Neural cell (in vitro differentiated cells): ENCODE results near the gene TMED7. TPM values are rescaled to one million over a fixed set of nuclear protein-coding genes. Genes with fewer than 3 reads are reported as not detected.

Experiments used
- H2AFZ ChIP-seq: fragments of 200-600, 300-800 bp; sonication (generic), shearing (Covaris generic); 2 replicates; pipeline ENCODE4 v1.6.0; 2014; ENCODE audit warnings: low read depth, mild to moderate bottlenecking, antibody characterized with exemption, low read length, moderate library complexity
- H3F3A ChIP-seq: fragments of 200-600 bp; shearing (Covaris generic); 2 replicates; pipeline ENCODE4 v1.6.1; 2016; ENCODE audit warnings: mild to moderate bottlenecking, moderate library complexity, mixed read lengths, antibody characterized with exemption, low read length; ENCODE audit not compliant: insufficient read depth, poor library complexity, severe bottlenecking
- H3K27ac ChIP-seq: fragments of 200-600, 300-800 bp; sonication (generic), shearing (Covaris generic); 2 replicates; pipeline ENCODE4 v1.5.1; 2014; ENCODE audit warnings: mild to moderate bottlenecking, low read length, moderate library complexity
- H3K27me3 ChIP-seq: fragments of 300-800, 200-600 bp; sonication (generic), shearing (Covaris generic); 2 replicates; pipeline ENCODE4 v1.6.0; 2014; ENCODE audit warnings: mild to moderate bottlenecking, low read depth, low read length, moderate library complexity; ENCODE audit not compliant: insufficient read depth
- H3K36me3 ChIP-seq: fragments of 300-800, 200-600 bp; sonication (generic), shearing (Covaris generic); 2 replicates; pipeline ENCODE4 v1.5.1; 2014; ENCODE audit warnings: mild to moderate bottlenecking, antibody characterized with exemption, low read length, moderate library complexity; ENCODE audit not compliant: insufficient read depth
- H3K4me2 ChIP-seq: fragments of 300-800, 200-600 bp; sonication (generic), shearing (Covaris generic); 2 replicates; pipeline ENCODE4 v1.6.0; 2014; ENCODE audit warnings: mild to moderate bottlenecking, low read length
- H3K4me3 ChIP-seq: fragments of 300-800, 200-600 bp; sonication (generic), shearing (Covaris generic); 2 replicates; pipeline ENCODE4 v1.5.1; 2014; ENCODE audit warnings: mild to moderate bottlenecking, low read length, moderate library complexity
- H3K79me2 ChIP-seq: fragments of 200-600 bp; shearing (Covaris generic); replicated peaks from 2 replicates; pipeline ENCODE4 v1.6.0; 2014; ENCODE audit warnings: mild to moderate bottlenecking, low read length, moderate library complexity; ENCODE audit not compliant: insufficient read depth
- H3K9ac ChIP-seq: fragments of 300-800, 200-600 bp; sonication (generic), shearing (Covaris generic); 2 replicates; pipeline ENCODE4 v1.6.1; 2016; ENCODE audit warnings: mild to moderate bottlenecking, low read length, mixed read lengths
- H3K9me2 ChIP-seq: fragments of 200-600 bp; shearing (Covaris generic); 2 replicates; pipeline ENCODE4 v1.6.1; 2016; ENCODE audit warnings: mild to moderate bottlenecking, low read length, mixed read lengths; ENCODE audit not compliant: insufficient read depth
- H3K9me3 ChIP-seq: fragments of 200-600, 300-800 bp; sonication (generic), shearing (Covaris generic); 2 replicates; pipeline ENCODE4 v1.6.1; 2016; ENCODE audit warnings: mild to moderate bottlenecking, mixed run types, low read length, moderate library complexity, mixed read lengths
- H4K20me1 ChIP-seq: fragments of 200-600 bp; shearing (Covaris generic); 2 replicates; pipeline ENCODE4 v1.6.1; 2016; ENCODE audit warnings: mild to moderate bottlenecking, mixed run types; ENCODE audit not compliant: insufficient read depth
- EP300 ChIP-seq: fragments of 450-650 bp; conservative IDR thresholded peaks from 2 replicates; pipeline ENCODE4 v1.6.1; 2014; ENCODE audit warnings: antibody characterized with exemption, mild to moderate bottlenecking, moderate library complexity; ENCODE audit not compliant: poor library complexity, severe bottlenecking
- EZH2 ChIP-seq: fragments of 200-600, 300-800 bp; shearing (Covaris generic), sonication (generic); IDR thresholded peaks from 2 replicates; pipeline ENCODE4 v1.6.1; 2014; ENCODE audit warnings: antibody characterized with exemption, low read length, borderline replicate concordance, mild to moderate bottlenecking; ENCODE audit not compliant: insufficient read depth, poor library complexity, severe bottlenecking
- MXI1 ChIP-seq: fragments of 450-650 bp; conservative IDR thresholded peaks from 2 replicates; pipeline ENCODE4 v1.6.1; 2014; ENCODE audit warnings: antibody characterized with exemption, mild to moderate bottlenecking; ENCODE audit not compliant: poor library complexity, severe bottlenecking
- POLR2AphosphoS5 ChIP-seq: IDR thresholded peaks from 2 replicates; pipeline ENCODE4 v1.6.1; 2012
- RAD21 ChIP-seq: fragments of 450-650 bp; conservative IDR thresholded peaks from 2 replicates; pipeline ENCODE4 v1.6.1; 2014; ENCODE audit warnings: antibody characterized with exemption, mild to moderate bottlenecking, moderate library complexity
- SMC3 ChIP-seq: fragments of 450-650 bp; conservative IDR thresholded peaks from 2 replicates; pipeline ENCODE4 v1.6.1; 2014; ENCODE audit warnings: antibody characterized with exemption, mild to moderate bottlenecking, moderate library complexity; ENCODE audit not compliant: poor library complexity
- TAF1 ChIP-seq: IDR thresholded peaks from 2 replicates; pipeline ENCODE4 v1.6.1; 2012; ENCODE audit warnings: low read depth
- polyA plus RNA-seq: library from polyadenylated mRNA; depleted of rRNA; stranded (reverse); fragments of >200 nt; gene quantifications from 2 replicates; pipeline ENCODE4 v1.2.3, GENCODE V29; 2014
- TF ChIP-seq, protein P1 (sequence below): IDR thresholded peaks from 2 replicates; pipeline ENCODE4 v1.6.1; 2012; ENCODE audit warnings: borderline replicate concordance
- TF ChIP-seq, protein P2 (sequence below): fragments of 450-650 bp; IDR thresholded peaks from 2 replicates; pipeline ENCODE4 v1.5.1; 2014; ENCODE audit warnings: antibody characterized with exemption, mild to moderate bottlenecking, moderate library complexity; ENCODE audit not compliant: poor library complexity, severe bottlenecking

The TMED7 gene
- polyA plus RNA-seq, 1 donor from 2014 or later: 74.3 TPM

DNA sequence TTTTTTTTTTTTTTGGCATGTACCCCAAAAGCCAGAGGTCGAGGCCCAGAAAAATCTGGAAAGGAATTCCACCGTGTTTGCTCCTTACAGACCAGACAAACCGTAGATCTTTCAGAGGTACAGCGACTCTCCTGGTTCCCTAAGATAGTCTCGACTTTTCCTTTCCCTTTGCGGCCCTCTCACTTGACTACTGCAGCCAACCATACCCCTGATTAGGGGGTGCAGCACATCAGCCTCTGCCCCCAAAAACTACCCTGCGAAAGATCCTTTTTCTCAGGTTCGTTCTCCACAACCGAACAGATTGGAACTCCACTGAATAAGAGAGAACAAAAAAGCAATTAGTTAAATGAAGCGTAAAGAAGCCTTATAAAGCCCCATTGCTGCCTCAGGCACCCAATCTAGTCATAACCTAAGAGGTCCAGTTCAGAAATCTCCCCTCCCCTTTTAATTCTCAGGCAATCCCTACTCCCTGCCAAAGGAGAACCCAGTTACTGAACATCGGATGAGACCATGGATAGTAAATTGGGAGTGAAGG lies 23.2 kb downstream of the TMED7 start:
- no peak overlapping the region for H3K27ac ChIP-seq
- no peak overlapping the region for H3K4me2 ChIP-seq
- TF ChIP-seq, protein P1, sequence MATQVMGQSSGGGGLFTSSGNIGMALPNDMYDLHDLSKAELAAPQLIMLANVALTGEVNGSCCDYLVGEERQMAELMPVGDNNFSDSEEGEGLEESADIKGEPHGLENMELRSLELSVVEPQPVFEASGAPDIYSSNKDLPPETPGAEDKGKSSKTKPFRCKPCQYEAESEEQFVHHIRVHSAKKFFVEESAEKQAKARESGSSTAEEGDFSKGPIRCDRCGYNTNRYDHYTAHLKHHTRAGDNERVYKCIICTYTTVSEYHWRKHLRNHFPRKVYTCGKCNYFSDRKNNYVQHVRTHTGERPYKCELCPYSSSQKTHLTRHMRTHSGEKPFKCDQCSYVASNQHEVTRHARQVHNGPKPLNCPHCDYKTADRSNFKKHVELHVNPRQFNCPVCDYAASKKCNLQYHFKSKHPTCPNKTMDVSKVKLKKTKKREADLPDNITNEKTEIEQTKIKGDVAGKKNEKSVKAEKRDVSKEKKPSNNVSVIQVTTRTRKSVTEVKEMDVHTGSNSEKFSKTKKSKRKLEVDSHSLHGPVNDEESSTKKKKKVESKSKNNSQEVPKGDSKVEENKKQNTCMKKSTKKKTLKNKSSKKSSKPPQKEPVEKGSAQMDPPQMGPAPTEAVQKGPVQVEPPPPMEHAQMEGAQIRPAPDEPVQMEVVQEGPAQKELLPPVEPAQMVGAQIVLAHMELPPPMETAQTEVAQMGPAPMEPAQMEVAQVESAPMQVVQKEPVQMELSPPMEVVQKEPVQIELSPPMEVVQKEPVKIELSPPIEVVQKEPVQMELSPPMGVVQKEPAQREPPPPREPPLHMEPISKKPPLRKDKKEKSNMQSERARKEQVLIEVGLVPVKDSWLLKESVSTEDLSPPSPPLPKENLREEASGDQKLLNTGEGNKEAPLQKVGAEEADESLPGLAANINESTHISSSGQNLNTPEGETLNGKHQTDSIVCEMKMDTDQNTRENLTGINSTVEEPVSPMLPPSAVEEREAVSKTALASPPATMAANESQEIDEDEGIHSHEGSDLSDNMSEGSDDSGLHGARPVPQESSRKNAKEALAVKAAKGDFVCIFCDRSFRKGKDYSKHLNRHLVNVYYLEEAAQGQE: no peak
- no peak for TF ChIP-seq EZH2
- no peak for TF ChIP-seq RAD21
- no peak for TF ChIP-seq TAF1
- no peak for TF ChIP-seq POLR2AphosphoS5
- no peak for TF ChIP-seq EP300
- TF ChIP-seq, protein P2, sequence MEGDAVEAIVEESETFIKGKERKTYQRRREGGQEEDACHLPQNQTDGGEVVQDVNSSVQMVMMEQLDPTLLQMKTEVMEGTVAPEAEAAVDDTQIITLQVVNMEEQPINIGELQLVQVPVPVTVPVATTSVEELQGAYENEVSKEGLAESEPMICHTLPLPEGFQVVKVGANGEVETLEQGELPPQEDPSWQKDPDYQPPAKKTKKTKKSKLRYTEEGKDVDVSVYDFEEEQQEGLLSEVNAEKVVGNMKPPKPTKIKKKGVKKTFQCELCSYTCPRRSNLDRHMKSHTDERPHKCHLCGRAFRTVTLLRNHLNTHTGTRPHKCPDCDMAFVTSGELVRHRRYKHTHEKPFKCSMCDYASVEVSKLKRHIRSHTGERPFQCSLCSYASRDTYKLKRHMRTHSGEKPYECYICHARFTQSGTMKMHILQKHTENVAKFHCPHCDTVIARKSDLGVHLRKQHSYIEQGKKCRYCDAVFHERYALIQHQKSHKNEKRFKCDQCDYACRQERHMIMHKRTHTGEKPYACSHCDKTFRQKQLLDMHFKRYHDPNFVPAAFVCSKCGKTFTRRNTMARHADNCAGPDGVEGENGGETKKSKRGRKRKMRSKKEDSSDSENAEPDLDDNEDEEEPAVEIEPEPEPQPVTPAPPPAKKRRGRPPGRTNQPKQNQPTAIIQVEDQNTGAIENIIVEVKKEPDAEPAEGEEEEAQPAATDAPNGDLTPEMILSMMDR: no peak
- TF ChIP-seq MXI1: no peak
- TF ChIP-seq SMC3: no peak
- H3F3A ChIP-seq: no peaks in the 10 kb centered on the region
- no peak overlapping the region for H3K9ac ChIP-seq
- H3K9me3 ChIP-seq: no peaks in the 10 kb centered on the region
- no peak overlapping the region for H2AFZ ChIP-seq
- H4K20me1 ChIP-seq: no peaks in the 10 kb centered on the region
- H3K79me2 ChIP-seq: no peaks in the 10 kb centered on the region
- no peaks in the 10 kb centered on the region for H3K9me2 ChIP-seq
- no peak overlapping the region for H3K4me3 ChIP-seq
- no peaks in the 10 kb centered on the region for H3K36me3 ChIP-seq
- peaks cover 3% of the 10 kb centered on the region for H3K27me3 ChIP-seq

DNA sequence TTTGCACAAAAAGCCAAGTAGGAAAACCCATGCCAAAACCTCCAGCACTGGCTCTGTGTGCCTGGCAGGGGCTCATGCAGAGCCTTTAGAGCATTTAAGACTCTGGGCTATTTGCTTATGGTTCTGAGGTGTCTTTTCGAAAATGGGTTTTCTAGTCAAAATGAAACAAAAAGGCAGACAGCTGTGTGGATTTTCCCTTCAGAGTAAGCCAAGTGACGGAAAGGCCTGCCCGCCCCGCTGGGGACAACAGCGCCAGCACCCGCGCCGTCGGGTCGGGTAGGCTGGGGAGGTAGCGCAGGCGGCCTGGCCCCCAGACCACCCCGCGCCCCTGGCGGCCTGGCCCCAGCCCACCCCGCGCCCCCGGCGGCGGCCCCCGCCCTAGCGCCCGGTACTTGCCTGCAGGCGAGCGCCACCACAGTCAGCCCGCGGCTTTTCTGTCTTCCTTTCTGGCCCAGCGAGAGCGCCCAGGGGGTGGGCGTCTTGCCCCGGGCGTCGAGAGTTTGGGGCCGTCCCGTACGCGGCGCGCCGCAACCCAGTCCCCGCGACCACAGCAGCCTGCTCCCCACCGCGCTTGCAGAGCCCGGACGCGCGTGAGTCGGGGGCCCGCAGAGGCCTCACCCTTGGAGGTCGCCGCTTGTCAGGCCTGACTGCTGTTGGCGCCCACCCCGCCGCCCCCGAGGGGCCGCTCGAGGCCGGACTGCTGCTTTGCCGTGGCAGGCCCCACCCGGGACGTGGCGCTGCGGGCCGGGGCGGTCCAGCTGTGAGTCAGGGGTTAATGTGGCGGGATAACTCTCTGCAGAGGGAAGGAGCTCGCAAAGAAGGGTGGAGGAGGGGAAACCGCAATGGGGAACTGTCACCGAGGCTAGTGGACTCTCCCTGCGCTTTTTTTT lies 23.9 kb downstream of the TMED7 start, which contains the start of gene TICAM2:
Gene TICAM2, minus strand, starts transcription at position 779 of the 890 bp plus-strand sequence. CDS start 21,223 bp downstream, outside the sequence.
- no peaks in the 10 kb centered on the region for H3F3A ChIP-seq
- no peak within 1 kb of the TSS for H3K27ac ChIP-seq
- H3K9ac ChIP-seq: no peak within 1 kb of the TSS
- no peaks in the 10 kb centered on the region for H3K9me2 ChIP-seq
- H3K4me3 ChIP-seq: no peak within 1 kb of the TSS
- TF ChIP-seq EZH2: no peak
- TF ChIP-seq, protein P2: no peak
- TF ChIP-seq POLR2AphosphoS5: no peak
- TF ChIP-seq MXI1: no peak
- TF ChIP-seq EP300: no peak
- no peak for TF ChIP-seq TAF1
- TF ChIP-seq RAD21: no peak
- TF ChIP-seq, protein P1: no peak
- TF ChIP-seq SMC3: no peak
- H3K36me3 ChIP-seq: no peaks in the 10 kb centered on the region
- H3K9me3 ChIP-seq: no peaks in the 10 kb centered on the region
- H4K20me1 ChIP-seq: no peaks in the 10 kb centered on the region
- H3K79me2 ChIP-seq: no peaks in the 10 kb centered on the region
- no peak within 1 kb of the TSS for H2AFZ ChIP-seq
- H3K27me3 ChIP-seq: peaks cover 3% of the 10 kb centered on the region
- H3K4me2 ChIP-seq: no peak within 1 kb of the TSS
